Iris pigment epithelial cell (primary cell): ENCODE results near the gene B9D2.
A peak's percentile ranks its signal among the peaks of the same experiment; 100 is the strongest.

Experiments used
- DNase-seq: peaks from one replicate; pipeline ENCODE4 v3.0.0-alpha.2; 2011; ENCODE audit warnings: low read depth

Gene B9D2

GRCh38 chr19:41327076-41327575 is 36.8 kb downstream of the B9D2 start:
- no peak for DNase-seq

- DNase-seq: peak; percentile 90
Observed at GRCh38 chr19:41325947-41326706, 37.8 kb downstream of the B9D2 start.

- DNase-seq: no peak
Observed at GRCh38 chr19:41325640-41325946, 38.4 kb downstream of the B9D2 start.

- peak; percentile 87 for DNase-seq
Observed at GRCh38 chr19:41324921-41325639, 38.9 kb downstream of the B9D2 start.

GRCh38 chr19:41324231-41324702 is 39.7 kb downstream of the B9D2 start:
- DNase-seq: peak; percentile 26

- peak; percentile 98 for DNase-seq
Observed at GRCh38 chr19:41323430-41324125, 40.4 kb downstream of the B9D2 start.

- DNase-seq: peak; percentile 90
Observed at GRCh38 chr19:41323023-41323422, 40.9 kb downstream of the B9D2 start.

- DNase-seq: no peak
Observed at GRCh38 chr19:41322451-41322850, 41.5 kb downstream of the B9D2 start.

GRCh38 chr19:41321600-41322270 is 42.2 kb downstream of the B9D2 start:
- peak; percentile 74 for DNase-seq

- DNase-seq: no peak
Observed at GRCh38 chr19:41321204-41321599, 42.7 kb downstream of the B9D2 start.

GRCh38 chr19:41320568-41320967 is 43.4 kb downstream of the B9D2 start:
- DNase-seq: no peak

GRCh38 chr19:41320185-41320518 is 43.8 kb downstream of the B9D2 start:
- DNase-seq: no peak

GRCh38 chr19:41319500-41320184 is 44.3 kb downstream of the B9D2 start:
- no peak for DNase-seq

- no peak for DNase-seq
Observed at GRCh38 chr19:41318696-41319499, 45.1 kb downstream of the B9D2 start.

- DNase-seq: no peak
Observed at GRCh38 chr19:41316306-41316920, 47.5 kb downstream of the B9D2 start.

- DNase-seq: peak; percentile 36
Observed at GRCh38 chr19:41311613-41312012, 52.3 kb downstream of the B9D2 start.

GRCh38 chr19:41311072-41311471 is 52.9 kb downstream of the B9D2 start:
- no peak for DNase-seq

GRCh38 chr19:41310033-41310831 is 53.7 kb downstream of the B9D2 start, which contains the start of gene CCDC97:
CCDC97 (plus strand) TSS chr19:41310172; CDS start chr19:41310311, 139 bp downstream.
- DNase-seq: peak; percentile 83
